Measurements from ENCODE around the gene ATRX. TPM values are rescaled to one million over a fixed set of nuclear protein-coding genes. Genes with fewer than 3 reads are reported as not detected.

ATRX gene
- total and polyA plus RNA-seq, 12 donors, result 10.3 to 101 (median 67.1) TPM

GRCh38 chrX:77820091-77820727, 34.2 kb upstream of the ATRX start:
- no peaks in the 10 kb centered on the region for H3K9me3 ChIP-seq (replicated peaks in 1 of 3)
- TF ChIP-seq POLR2A (IDR thresholded peaks at IDR 0.05) (no peak), CTCF (IDR thresholded peaks at IDR 0.05) (no peak)
- intact Hi-C loops (cut with DNase I), result no loop called here
- no peak overlapping the region for H3K27ac ChIP-seq
- DNase-seq, result no peak
- WGBS, 4 donors, result 71 to 89% (median 77%) methylated on average over 8 to 9 of the region's 9 CpGs
- H3K27me3 ChIP-seq, result peaks cover 4% of the 10 kb centered on the region
- H3K4me1 ChIP-seq (replicated peaks in 1 of 2), result no peaks in the 10 kb centered on the region
- no peak overlapping the region for H3K4me3 ChIP-seq
- H3K36me3 ChIP-seq (replicated peaks in 1 of 2), result no peaks in the 10 kb centered on the region

- no peaks in the 10 kb centered on the region for H3K9me3 ChIP-seq (replicated peaks in 1 of 3)
- intact Hi-C loops (cut with DNase I), result no loop called here
- no peak overlapping the region for H3K27ac ChIP-seq
- no peak overlapping the region for H3K4me3 ChIP-seq
- H3K36me3 ChIP-seq (replicated peaks in 1 of 2), result no peaks in the 10 kb centered on the region
- H3K4me1 ChIP-seq (replicated peaks in 1 of 2), result no peaks in the 10 kb centered on the region
- no peak for DNase-seq
- peaks cover 4% of the 10 kb centered on the region for H3K27me3 ChIP-seq
- no peak for TF ChIP-seq POLR2A (IDR thresholded peaks at IDR 0.05)
- TF ChIP-seq CTCF (IDR thresholded peaks at IDR 0.05), result no peak
- 91 to 100% (median 96%) methylated on average over 1 of the region's 1 CpG for WGBS, 4 donors
Measured at GRCh38 chrX:77814210-77814609, 28.2 kb upstream of the ATRX start.

- Histone ChIP-seq H3K4me1 (replicated peaks in 1 of 2) (no peaks in the 10 kb centered on the region), H3K4me3 (no peak overlapping the region), H3K27me3 (no peaks in the 10 kb centered on the region), H3K27ac (no peak overlapping the region), H3K9me3 (replicated peaks in 1 of 3) (no peaks in the 10 kb centered on the region), H3K36me3 (replicated peaks in 1 of 2) (no peaks in the 10 kb centered on the region)
- WGBS, 4 donors, result 55 to 70% (median 61%) methylated on average over 1 of the region's 1 CpG
- DNase-seq, result no peak
- intact Hi-C loops (cut with DNase I), result no loop called here
- no peak for TF ChIP-seq CTCF (IDR thresholded peaks at IDR 0.05)
- no peak for TF ChIP-seq POLR2A (IDR thresholded peaks at IDR 0.05)
Measured at GRCh38 chrX:77802201-77802600, 16.2 kb upstream of the ATRX start.

GRCh38 chrX:77795124-77795523, 9.1 kb upstream of the ATRX start:
- H3K9me3 ChIP-seq (replicated peaks in 1 of 3), result no peaks in the 10 kb centered on the region
- H3K27ac ChIP-seq, result no peak overlapping the region
- WGBS, 4 donors, result 80 to 94% (median 89%) methylated on average over 1 of the region's 1 CpG
- no peak for DNase-seq
- no peaks in the 10 kb centered on the region for H3K27me3 ChIP-seq
- no peak overlapping the region for H3K4me3 ChIP-seq
- H3K36me3 ChIP-seq (replicated peaks in 1 of 2), result no peaks in the 10 kb centered on the region
- no peaks in the 10 kb centered on the region for H3K4me1 ChIP-seq (replicated peaks in 1 of 2)
- intact Hi-C loops (cut with DNase I), result no loop called here
- no peak for TF ChIP-seq POLR2A (IDR thresholded peaks at IDR 0.05)
- no peak for TF ChIP-seq CTCF (IDR thresholded peaks at IDR 0.05)

All from adrenal gland (tissue), 12 donors.